SIG-M5 treated with dmso at 0.1 percent for 504 hours (cell line): ENCODE measurements around the gene IGDCC3.

Experiments
- DNase-seq: peaks from one replicate; lab custom pipeline; 2025; ENCODE audit not compliant: unreplicated experiment; lab: John Stamatoyannopoulos, UW

The IGDCC3 gene

DNA sequence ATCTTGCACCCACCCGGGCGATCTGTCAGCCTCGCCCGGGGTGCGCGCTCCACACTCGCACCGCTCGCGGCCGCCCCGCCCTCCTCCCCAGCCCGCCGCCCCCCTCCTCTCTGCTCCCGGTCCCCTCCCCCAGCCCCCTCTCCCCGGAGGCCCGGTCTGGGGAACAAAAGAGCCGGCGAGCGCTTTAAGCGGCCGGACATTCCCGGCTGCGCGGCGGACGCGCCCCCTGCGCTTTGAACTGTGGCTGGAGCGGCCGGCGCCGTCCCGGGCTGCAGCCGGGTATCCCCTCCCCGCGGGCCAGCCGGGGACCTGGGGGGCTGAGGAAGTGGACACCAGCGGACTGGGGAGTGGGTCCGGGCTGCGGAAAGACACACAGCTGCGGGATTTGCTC lies at the start of gene IGDCC3:
TSS of gene IGDCC3 (minus strand) at position 27 of the 391 bp plus-strand sequence. CDS start 214 bp downstream, outside the sequence.
- DNase-seq, result no peak

DNA sequence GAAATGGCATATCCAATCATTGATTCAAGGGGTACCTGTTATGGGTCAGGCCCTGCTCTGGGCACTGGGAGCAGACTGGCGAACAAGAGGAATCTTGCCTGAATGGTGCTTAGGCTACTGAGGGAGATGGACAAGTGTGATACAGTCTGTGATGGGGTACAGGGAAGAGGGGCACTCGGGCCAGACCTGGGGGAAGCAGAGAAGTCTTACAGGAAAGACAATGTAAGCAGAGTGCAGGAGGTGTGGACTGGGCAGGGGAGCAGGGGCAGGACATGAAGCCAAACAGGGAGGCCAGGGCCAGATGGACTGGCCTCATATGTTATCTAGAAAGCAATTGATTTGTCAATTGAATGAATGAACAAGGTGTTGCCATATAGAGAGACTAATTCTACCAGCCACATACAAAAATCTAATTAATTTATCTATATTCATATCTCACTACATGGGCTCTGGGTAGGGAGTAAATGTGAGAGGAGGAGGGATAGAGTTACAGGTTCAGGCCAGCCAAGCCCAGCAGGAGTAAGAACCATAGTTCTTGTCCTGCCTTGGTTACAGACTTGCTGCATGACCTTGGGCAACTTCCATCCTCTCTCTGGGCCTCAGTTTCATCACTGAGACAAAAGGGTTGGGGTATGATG lies 48.5 kb upstream of the IGDCC3 start:
- no peak for DNase-seq

DNA sequence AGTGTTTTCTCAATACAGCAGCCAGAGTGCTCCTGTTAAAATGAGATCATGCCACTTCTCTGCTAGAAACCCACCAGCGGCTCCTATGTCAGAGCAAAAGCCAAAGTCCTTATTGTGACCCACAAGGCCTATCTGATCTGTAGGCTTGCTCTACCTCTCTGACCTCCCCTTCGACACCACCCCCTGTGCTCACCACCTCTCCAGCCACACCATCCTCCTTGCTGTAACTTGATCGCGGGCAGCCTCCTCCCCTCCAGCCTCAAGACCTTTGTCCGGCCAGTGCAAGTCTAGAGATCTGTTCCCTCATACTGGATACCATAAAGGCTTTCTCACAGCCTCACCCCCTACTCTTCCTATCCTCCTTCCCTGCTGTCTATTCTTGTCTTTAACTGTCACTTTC lies 46.9 kb upstream of the IGDCC3 start:
- DNase-seq, result no peak

DNA sequence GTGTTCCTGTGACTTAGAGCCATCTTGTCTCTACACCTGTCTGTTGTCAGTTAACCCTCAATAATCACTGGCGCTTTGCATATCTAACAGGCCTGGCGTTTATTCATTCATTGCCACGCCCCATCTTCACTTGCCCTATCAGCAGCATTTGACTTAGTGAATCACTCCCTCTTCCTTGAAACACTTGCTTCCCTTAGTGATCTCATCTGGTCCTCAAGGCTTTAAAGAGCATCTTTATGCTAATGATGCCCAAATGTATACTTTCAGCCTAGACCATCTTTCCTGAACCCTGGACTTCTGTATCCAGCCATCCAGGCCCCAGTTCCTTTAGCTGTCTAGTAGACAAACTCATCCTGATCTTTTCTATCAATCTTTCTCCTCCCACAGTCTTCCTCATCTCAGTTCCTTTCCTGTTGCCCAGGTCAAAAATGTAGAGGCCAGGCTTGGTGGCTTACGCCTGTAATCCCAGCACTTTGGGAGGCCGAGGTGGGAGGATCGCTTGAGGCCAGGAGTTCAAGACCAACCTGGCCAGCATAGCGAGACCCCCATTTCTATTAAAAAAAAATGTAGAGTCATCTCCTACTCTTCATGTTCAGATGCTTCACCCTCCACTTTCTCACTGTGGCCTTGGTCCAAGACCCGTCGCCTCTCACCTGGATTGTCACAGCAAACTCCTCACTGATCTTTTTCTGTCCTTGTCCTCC lies 46.3 kb upstream of the IGDCC3 start:
- DNase-seq, result peak; percentile 29

DNA sequence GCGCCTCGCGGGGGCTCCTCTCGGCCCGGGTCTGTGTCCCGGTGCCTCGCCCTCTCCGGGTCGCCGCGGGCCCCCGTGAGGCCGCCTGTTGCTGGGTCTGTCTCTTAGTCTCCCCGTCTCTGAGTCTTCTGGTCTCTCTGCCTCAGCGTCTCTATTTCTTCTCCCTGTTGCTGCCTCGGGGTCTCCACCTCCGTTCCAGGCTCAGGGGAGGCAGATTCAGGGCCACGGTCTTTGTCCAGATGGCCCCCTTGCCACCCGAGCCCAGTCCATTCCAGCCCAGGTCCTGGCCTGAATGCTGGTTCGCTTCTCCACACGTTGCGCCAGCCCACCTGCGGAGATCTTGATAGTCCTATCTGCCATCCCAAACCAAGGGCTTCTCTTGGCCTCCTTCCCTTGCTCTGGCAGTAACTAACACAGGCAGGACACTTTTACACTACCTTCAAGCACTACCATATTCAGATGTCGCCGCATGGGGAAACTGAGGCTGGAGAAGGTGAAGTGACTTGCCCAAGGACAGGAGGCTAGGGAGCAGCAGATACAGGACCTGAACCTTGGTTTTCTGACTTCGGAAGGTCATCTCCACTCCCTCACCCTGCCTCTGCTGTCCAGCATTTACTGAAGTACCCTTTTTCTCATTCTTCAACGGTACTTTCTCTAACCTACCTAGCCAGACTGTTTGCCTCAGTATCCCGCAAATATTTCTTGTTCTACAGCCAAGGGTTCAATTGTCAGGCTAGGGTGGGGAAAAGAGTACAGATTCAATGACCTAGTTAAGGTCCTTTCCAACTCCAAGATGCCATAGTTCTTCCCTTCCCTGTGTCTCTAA lies 45.6 kb upstream of the IGDCC3 start:
- DNase-seq, result no peak

DNA sequence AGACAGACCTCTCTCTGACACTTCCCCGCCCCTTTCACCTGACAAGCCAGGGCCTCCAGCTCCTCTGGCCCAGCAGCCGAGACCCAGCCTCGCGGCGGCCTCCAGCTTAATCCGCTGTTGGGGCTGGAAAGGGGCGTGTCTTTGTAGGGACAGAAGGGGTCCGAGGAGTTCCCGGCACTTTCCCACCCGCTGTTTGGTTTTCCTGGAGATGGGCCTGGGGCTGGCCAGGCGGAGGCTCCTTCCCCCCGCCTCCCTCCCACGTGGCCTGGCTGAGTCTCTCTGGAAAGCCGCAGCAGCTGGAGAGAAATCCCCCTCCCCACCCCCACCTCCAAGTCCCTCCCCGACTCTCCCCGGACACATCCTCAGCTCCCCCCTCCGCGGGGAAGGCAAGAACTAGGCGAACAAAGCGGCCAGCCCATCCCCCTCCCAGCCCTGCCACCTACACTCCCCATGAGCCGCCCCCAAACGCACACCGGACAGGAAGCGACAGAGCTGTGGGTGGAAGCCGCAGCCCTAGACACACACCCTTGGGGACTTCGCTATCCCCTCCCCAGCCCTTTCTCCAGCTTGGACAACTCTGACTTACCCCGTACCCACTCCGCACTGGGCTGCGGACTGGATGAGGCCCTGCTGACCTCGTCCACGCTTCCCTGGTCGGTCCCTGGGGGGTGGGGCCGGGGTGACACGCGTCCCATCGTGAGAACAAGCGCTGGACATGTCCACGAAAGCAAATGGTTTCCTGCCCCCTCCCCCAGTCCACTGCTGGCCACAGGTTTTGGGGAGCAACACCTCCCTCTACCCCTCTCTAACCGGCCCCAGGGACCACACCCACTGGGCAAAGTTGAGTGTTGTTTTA lies 43.8 kb upstream of the IGDCC3 start:
- no peak for DNase-seq

DNA sequence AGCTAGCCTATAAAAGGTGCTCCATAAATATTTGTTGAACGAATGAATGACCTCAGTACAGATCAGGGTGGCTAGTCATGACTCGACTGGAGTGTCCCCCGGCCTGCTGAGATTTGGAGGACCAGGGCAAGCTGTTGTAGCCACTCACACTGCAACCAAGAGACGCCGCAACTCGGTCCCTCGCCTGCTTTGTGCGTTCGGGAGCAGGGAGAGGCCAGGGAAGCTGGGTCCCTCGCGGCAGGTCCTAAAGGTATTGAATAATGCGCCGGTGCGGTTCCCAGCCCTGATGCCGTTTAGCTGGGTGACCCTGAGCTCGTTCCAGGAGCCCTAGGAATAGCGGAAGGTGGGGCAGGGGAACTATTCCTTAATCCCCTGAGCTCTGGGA lies 43.2 kb upstream of the IGDCC3 start:
- DNase-seq, result no peak

DNA sequence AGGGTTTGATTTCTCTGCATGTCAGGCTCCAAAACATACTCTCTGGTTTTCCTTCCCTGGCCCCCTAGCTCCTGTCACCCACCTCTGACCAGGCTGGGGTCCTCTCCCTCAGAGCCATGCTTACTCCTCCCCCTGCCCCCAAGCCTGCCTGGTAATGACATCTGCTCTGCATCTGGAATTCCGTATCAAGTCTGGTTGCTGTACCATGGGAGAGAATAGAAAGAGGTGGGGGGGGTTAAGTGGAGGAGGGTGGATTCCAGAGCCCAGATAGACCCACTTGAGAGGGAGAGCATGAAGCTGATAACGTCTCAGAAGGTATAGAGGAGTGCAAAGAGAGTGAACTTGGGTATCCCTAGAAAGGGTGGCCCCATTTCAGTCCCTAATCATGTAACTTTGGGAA lies 40.8 kb upstream of the IGDCC3 start:
- DNase-seq, result no peak

DNA sequence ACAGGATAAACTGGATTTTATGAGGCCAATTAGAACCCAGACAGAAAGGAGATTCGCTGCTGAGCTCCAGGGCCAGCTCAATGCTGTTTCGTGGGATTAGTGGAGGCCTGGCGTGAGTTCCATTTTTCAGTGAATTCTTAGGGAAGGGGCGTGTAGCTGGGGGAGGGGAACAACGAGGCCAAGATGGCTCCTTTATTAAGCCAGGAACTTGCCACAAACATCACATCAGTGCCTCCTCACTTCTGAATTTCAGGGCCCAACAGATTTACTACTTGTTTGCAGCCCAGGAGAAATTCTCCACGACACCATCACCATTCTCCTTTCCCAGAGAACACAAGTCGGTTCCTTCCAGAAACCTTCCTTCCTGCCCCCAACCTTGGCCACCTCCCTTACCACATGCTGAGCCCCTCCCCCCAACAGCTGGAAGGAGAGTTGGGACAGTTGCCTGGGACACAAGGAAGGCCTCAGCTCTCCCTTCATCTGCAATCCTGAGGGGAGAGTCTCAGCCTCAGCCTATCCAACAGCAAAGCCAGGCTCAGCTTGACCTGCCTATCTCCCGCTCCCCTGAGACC lies 39.1 kb upstream of the IGDCC3 start:
- DNase-seq, result no peak

DNA sequence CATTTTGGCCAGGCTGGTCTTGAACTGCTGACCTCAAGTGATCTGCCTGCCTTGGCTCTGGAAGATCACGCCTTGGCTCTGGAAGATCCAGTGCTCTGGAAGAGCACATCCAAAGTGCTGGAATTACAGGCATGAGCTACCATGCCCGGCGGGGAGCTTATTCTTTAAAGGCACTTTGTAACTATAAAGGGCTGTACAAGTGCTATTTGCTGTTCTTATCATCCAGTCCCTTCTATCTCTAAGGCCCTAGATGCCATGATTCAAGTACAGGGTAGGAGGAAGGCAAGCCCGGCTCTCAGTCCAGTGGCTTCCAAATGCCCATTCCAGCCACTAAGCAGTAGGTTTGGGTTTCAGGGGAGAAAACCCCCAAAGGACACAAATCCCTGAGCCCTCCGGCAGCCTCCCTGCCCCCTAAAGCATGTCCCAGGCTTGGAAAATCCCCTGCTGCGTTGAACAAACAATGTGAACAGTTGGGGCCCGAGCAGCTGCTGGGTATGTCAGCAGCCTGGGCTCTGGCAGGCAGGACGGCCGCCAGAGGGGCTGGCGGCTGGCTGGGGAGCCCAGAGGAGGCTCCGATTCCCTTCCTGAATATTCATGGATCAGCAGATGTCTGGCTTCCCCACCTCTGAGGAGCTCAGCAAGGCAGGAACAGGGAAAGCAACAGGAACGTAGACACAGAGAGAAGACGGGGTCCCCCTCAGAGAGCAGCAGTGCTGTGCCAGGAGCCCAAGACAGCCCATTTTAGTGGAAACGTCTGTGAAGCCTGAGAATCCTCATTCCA lies 37.2 kb upstream of the IGDCC3 start:
- DNase-seq, result no peak

DNA sequence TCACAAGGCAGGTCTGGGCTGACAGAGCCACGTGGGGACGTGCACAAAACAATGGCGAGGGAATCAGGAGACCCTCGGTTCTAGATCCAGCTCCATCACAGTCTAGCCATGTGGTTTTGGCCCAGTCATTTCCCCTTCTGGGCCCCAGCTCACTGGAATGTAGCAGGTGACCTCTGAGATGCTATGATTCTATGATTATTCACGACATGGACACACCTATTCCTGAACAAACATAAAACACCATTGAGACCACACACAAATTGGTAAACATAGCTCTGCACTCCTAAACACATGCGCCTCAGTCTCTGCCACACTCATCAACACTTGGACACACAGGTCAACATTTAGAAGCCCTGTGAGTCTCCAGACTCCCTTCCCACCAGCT lies 36.0 kb upstream of the IGDCC3 start:
- DNase-seq, result no peak

DNA sequence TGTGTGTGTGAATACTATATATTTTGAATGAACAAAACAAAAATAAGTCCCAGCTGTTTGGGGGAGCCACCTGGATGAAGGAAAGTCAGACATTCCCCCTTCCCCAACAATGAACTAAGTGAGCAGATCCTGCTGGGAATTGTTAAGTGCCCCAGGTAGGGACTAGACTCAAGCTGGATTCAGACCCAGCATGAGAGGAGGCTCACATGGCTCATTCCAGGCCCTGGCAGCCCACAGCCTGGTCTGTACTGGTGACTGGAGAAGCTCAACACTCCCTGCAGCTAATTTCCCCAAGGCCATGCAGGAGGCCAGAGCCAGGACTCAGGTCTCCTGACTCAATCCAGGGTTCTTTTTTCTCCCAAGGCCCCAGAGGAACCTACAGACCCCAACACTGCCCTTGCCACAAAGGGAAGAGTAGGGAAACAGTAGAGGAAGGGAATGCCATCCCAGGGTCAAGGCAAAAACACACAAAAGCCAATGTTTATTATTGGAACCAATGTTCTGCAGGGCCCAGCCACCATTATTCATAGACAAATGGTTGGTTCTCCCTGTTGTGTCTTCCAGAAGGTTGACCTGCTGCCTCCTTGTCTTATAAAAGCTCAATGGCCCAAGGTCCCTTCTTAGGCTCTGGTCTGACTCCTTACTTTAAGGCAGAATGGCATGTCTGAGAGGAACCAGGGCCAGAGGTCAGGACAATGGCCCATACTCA lies 35.4 kb upstream of the IGDCC3 start:
- DNase-seq, result no peak

DNA sequence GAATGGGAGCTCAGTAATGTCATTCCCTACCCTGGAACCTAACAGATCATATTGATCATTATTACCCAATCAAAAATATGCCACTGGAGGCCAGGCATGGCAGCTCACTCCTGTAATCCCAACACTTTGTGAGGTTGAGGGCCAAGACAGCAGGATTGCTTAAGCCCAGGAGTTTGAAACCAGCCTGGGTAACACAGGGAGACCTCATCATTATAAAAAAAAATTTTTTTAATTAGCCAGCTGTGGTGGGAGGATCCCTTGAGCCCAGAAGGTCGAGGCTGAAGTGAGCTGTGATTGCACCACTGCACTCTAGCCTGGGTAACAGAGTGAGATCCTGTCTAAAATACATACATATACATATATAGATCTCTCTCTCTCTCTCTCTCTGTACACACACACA lies 34.8 kb upstream of the IGDCC3 start:
- no peak for DNase-seq

DNA sequence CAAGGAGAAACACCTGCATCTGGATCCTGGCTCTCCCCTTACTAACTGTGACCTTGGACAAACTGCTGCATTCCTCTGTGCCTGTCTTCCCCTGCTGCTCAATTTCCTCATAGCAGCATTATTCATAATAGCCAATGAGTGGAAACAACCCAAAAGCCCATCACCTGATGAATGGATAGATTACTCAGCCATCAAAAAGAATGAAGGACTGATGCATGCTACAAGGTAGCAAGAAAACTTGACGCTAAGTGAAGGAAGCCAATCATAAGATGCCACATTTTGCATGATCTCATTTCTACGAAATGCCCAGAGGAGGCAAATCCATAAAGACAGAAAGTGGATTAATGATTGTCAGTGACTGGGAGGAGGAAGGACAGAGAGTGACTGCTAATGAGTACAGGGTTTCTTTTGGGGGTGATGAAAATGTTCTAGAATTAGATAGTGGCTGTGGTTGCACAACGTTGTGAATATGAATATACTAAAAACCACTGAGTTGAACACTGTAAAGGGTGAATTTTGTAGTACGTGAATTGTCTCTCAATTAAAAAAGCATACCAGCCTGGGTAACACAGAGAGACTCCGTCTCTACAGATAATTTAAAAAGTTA lies 33.8 kb upstream of the IGDCC3 start:
- DNase-seq, result peak; percentile 17

DNA sequence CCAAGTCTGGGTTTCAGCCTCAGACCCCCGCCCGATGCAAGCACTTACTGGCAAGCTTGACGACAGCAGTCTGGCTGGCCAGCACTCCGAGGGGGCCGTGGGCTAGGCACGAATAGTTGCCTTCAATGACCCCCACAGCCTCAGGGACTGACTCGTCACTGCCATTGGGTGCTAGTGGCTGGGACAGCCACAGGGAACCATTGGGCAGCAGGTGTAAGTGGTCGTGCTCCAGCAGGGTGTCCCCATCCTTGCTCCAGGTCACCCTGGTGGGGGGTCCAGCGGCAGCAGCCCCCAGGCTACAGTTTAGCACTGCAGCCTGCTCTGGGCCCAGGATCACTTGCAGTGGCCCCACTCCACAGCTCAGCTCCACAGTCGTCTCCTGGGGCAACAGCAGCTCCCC lies 33.2 kb upstream of the IGDCC3 start:
- no peak for DNase-seq

DNA sequence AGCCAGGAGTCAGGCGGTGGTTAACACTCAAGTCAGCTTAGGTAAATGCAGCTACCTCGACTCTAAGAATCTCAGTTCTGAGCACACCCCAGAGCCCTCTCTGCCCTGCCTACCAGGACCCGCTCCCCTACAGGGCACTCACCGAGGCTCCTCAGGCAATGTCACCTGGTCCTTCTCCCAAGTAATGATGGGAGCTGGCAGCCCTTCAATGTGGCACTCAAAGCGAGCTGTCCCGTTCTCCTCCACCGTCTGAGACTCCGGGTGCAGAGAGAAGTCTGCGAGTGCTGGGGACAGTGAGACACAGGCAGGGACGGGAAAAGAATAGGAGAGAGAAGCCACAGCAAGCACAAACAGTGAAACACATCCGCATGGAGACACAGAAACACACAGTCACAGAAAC lies 32.2 kb upstream of the IGDCC3 start:
- no peak for DNase-seq

DNA sequence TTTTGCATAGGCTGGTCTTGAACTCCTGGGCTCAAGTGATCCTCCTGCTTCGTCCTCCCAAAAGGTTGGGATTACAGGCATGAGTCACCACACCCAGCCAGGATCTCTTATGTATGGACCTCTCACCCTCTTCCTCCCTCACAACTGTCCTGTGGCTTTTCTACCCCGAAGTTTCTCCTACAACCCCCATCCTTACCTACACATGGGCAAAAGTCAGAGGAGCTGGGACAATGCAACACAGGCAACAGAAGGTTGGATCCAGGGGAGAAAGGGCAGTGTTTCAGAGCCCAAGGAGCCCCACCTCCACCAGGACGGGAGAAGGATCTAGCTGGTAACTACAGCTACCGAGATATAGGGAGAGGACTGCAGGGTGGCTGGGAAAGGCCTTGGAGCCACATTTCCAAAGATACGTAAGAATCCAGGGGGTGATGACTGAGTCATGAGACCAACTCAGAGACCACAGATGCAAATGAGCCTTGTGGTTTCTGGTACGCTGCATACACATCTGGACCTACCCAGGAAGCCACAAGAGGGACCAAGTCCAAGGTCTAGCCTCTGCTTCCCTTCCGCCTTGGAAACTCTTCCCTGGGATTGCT lies 31.3 kb upstream of the IGDCC3 start:
- peak; percentile 30 for DNase-seq

DNA sequence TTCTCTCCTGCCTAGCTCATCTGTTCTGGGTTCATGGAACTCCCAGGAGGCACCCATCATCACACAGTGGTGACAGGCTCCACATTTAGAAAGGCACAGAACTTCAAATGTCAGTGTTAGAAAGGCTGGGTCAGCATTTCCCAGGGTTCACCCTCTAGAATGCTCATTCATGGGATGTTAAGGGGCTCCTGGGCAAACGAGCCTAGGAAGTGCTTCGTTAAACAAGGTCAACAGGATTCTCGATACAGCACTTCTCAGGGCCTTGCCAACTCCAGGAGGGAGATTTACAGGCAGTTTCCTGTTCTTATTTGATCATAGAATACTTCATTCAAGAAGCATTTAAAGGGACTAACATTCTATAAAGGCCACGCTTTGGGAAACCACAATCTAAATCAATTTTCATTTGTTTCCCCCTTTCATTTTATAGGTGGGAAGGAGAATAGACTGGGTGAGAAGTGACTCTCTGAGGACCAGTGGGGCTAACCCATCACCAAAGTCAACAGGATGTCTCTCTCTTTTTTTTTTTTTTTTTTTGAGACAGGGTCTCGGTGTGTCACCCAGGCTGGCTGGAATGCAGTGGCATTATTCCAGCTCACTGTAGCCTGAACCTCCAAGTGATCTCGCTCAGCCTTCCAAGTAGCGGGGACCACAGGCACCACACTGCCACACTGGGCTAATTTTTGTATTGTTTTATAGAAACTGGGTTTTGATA lies 30.7 kb upstream of the IGDCC3 start:
- DNase-seq, result no peak
